Embryonic facial prominence (tissue), 1 donor: ENCODE results near the gene SRPX2.

Experiments
- DNase-seq: peaks from one replicate; pipeline ENCODE4 v3.0.0-alpha.2; 2016; ENCODE audit errors: extremely low spot score

SRPX2 gene, protein sequence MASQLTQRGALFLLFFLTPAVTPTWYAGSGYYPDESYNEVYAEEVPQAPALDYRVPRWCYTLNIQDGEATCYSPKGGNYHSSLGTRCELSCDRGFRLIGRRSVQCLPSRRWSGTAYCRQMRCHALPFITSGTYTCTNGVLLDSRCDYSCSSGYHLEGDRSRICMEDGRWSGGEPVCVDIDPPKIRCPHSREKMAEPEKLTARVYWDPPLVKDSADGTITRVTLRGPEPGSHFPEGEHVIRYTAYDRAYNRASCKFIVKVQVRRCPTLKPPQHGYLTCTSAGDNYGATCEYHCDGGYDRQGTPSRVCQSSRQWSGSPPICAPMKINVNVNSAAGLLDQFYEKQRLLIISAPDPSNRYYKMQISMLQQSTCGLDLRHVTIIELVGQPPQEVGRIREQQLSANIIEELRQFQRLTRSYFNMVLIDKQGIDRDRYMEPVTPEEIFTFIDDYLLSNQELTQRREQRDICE

DNA sequence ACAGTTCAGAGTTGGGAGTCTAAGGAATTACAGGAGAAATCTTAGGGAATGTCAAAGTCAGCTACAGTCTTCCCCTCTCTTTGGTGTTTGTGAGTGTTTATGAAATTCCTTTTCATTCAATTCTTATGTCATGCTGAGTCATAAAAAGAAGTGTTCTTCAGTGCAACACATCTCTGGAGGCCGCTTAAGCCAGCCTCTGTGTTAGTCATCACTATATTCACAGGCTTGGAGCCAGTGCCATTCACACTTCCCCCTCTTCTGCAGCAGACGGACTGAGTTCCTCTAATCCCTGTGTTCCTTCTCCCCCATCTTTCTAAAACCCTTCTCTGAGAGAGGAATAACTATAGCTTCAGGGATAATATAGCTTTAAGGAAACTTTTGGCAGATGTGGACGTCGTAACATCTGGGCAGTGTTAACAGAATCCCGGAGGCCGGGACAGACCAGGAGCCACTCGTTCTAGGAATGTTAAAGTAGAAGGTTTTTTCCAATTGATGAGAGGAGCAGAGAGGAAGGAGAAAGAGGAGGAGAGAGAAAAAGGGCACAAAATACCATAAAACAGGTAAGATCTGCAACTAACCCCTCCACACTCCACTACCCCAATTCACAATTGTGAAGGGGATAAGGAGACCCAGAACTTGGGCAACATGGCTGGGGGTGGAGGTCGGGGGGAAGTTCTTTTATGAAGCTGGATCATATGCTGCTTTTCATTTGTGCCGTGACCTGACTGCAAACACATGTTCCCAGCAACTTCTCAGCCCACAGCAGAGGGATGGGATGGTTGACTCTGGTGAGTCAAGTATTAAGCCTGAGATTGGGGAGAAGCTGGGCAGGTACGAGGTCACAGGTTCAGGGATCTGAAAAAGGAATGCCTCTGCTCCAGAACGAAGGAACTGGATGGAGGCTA, at the start of gene SRPX2:
Gene SRPX2 (plus strand): TSS at position 244 of the 905 bp plus-strand sequence. CDS start 2,124 bp downstream, outside the sequence.
- no peak for DNase-seq

DNA sequence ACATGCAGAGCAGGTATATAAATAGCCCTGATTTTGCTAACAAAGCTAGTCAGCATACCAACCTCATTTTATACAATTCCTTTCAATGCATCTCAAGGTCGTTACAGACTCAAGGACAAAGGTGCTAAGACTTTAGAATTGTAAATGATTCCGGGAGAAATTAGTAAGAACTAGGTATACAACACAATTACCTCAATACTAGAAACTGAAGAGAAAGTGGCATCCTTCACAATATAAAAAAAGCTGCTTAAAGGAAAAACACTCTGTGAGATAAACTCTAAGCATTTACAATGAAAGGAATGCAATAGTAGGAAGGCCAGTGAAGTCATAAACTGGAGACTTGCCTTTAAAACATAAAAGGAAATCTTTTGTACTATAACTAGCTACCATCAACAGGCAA, 47.4 kb upstream of the SRPX2 start:
- no peak for DNase-seq

DNA sequence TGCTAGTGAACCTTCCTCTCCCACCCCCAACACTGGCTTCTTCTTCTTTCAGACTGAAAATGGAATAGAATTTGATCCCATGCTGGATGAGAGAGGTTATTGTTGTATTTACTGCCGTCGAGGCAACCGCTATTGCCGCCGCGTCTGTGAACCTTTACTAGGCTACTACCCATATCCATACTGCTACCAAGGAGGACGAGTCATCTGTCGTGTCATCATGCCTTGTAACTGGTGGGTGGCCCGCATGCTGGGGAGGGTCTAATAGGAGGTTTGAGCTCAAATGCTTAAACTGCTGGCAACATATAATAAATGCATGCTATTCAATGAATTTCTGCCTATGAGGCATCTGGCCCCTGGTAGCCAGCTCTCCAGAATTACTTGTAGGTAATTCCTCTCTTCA, 44.5 kb upstream of the SRPX2 start:
- no peak for DNase-seq

DNA sequence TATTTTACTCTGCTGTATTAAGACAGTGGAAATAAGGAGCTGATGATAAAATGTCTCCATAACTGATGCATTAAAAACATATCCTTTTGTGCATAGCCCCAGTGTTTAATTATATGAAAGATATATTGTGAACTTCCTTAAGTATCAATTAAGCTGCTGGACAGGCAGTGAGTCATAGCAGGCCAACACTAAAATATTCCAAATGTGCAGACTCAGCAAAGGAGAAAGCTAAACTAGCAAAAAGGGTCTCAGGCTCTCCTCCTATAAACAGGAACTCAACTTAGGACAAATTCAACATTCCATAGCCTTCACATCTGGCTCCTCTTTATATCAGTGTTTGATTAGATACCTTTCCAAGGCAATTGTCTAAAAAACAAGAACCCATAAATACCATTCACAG, 43.7 kb upstream of the SRPX2 start:
- DNase-seq: no peak

DNA sequence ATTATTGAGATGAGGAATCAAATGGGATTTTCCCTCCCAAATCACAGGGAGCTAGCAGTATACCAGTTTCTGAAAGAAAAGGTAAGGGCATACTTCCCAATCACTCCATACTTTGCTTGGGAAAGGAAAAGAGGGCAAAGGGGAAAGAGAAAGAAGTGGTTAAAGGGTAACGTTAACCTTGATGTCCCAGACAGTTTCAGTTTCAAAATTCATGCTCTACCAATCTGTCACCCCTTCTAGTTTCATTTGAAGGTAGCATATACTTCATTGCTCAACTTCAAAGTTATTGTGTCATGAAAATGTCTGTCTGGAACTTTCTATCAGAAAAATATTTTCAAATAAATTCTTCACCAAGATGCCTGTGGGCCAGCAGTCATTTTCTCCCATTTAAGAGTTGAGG, 43.2 kb upstream of the SRPX2 start:
- DNase-seq: no peak

DNA sequence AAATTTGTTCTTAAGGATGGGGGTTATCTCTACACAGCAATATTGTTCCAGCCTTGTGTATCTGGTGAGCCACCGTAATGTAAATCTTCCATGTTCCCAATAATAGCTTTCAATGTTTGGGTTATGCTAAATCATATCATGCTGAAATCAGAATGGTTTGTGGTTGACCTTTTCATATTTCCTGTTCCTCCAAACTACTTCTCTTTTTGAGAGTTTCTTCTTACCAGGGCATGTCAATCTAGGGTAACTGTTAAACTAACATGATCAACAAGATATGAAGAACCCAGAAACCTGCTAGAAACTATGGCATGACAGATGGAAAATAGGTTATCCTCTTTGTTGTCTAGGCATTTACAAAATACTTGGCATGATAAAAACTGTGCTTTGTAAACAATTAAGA, 37.2 kb upstream of the SRPX2 start:
- DNase-seq: no peak

DNA sequence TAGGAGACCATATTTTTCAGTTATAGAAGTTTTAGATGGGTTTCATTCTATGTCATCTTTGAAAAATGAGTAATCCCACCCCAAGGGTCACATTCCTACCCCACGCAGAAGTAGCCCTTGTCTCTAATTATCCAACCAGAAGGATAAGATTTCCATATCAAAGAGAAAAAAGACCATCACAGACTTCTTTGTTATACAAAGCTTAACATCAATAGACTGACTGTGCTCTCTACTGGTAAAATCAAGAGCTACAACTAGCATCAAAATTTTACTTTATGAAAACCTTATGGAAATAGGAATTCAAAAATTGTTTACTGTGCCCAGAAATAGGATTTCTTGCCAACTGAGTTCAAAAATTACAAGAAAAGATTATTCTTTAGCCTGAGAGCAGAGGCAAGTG, 34.4 kb upstream of the SRPX2 start:
- DNase-seq: no peak

DNA sequence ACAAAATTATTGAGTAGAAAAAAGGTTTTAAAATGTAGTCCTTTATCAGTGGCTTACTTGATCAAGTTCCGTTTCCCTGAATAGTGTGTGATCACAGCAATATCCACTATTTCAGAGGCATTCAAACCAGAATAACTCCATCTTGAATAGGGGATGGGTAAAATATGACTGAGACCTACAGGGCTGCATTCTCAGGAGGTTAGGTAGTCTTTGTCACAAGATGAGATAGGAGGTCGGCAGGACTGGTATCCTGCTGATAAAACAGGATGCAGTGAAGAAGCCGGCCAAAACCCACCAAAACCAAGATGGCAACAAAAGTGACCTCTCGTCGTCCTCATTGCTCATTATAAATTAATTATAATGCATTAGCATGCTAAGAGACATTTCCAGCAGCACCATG, 32.0 kb upstream of the SRPX2 start:
- DNase-seq: no peak

DNA sequence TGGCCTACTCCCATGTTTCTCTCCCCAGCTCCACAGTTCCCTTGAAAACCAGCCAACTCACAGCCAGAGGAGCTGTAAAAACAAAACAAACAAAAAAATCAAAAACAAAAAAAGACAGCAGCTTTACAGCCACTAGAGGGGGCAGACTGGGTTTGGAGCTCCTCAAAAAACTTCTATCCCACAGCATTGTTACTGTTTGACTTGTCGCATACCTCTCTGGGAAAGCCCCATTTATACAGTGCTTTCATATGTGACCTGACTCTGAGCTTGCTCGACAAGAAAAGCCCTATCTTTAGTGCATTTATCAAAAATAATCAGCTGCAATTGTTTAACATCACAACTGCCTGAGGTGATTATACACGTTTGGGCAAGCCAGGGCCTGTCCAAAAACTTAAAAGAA, 29.0 kb upstream of the SRPX2 start:
- peak; percentile 9 for DNase-seq

DNA sequence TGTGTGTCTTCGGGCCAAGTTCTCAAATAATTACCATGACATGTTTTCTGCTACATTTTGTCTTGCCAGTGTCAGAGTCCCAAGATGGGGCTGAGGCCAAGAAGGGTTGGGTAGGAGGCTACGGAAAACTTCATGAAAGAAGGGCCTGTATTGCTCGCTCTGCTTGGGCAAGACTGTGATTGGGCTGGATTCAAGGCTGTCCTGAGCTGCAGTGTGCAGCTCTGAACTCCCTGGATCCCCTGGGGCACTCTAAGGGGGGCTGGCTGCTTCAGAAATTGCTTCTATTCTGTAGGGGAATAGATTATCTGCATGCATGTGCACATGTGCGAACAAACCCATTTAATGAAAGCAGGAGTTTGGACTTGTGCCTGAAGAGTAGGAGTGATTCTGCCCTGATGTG, 21.0 kb upstream of the SRPX2 start:
- DNase-seq: no peak

DNA sequence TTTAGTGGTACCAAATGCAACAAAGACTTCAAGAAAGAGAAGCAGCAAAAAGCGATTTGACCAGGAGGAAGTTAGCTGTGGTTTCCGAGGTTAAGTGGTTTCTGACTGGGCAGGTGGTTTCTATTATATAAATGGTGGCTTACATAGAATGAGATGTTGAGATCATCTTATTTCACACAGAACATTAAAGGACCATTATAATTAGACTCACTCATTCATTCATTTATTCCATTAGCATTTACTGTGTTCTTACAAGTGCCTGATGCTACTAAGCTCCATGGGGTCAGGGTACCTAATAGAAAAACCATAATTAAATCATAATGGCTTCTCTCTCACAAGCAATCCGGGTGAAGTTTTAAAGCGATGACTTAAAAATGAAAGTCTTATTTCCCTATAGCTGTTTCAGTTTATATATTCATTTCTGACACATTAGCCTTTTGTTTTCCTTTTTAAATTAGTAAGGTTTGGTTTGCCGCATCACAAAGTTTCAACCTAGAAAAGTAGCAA, 18.0 kb upstream of the SRPX2 start:
- no peak for DNase-seq

DNA sequence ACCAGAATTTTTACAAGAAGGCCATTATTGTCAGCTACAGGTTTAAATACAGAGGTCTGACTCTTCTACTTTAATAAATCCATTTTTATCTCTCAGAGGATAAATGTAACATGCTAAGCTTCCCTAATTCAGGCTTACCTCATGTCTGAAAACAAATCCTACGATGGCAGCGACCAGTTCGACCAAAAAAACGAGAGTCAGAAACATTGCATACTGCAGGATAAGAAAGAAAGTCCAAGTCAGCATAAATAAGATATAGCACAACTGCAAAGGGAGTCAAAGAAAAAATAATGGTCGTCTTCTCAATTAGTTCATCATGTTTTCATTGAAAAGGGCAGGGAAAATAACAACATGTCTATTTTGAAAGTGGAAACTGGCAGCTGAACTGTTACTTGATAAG, 9.0 kb upstream of the SRPX2 start:
- DNase-seq: no peak

DNA sequence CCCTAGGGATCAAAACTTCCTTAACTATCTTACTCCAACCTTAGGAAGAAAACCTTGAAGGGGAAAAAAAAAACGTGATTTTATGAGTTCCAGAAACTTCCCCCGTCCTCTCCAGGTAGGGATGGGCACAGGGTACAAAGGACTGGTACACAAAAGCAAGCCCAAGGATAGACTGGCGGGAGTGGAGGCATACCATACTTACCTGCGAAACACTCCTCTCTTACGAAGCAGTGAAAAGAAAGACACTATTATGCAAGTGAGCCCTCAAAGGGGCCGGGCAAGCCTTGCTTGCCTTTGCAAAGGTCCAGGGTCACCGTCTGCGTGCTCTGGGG, 8.0 kb upstream of the SRPX2 start:
- no peak for DNase-seq

DNA sequence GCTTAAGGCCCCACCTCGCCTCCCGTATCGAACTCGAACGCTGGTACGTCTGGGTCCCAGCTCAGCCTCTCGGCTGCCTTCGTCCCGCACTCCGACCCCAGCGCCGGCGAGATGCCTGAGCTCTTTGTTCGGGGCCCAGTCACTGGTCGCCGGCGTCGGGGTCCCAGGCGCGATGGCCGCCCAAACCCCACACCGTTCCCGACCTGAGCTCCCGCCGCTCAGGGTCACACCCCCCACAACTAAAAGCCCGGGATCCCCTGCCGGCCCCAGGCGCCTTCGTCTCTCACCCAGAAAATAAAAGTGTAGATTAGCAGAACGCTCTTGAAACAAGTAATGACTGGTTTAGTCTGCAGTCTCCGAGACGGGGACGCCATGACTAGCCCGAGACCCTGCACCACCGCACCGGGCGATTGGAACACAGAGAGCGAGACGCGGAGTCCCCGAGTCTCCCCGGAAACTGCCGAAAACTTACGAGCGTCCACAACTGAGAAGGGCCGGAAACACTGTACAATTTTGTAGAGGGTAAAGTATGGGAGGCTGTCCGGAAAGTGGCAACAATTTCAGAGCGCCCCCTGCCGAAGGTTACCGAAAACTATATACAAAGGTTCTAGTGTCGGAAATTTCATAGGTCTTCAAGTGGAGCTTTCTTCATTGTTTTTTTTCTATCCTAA, 7.5 kb upstream of the SRPX2 start, which contains the start of gene TSPAN6:
Gene TSPAN6 (minus strand): TSS at position 486 of the 671 bp plus-strand sequence. CDS start 112 bp downstream, at position 374.
- peak; percentile 83 for DNase-seq

DNA sequence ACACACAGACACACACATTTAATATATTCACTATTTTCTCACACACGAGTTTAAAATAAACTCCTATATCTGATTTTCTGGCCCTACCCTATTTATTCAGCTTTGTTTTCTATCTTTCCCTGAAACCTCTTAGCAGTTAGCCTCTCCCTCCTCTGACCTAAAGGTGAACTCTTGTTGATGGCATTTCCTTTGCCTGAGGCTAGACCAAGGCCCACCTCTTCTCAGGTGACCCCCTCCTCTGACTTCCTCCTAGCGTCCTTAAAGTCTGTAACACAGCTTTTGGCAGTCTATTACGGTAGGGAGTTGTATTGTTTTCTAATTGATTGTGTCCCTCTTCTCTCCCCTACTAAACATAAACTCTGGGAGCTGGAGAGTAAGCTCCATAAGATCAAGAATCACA, 1.7 kb upstream of the SRPX2 start:
- DNase-seq: no peak

DNA sequence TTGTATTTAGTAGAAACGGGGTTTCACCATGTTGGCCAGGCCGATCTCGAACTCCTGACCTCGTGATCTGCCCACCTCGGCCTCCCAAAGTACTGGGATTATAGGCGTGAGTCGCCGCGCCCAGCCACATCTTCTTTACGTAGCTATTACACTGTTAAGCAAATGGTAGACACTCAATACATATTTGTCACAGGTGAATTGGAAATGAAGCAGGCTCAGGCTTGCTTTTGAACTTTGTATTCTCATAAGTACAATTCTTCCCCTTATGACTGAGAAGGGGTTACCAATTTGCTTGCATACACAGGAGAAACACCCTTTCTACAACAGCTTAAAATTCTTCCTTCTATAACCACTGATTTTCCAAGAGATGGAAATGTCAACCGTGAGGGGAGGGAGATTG, 787 bp upstream of the SRPX2 start:
- no peak for DNase-seq

DNA sequence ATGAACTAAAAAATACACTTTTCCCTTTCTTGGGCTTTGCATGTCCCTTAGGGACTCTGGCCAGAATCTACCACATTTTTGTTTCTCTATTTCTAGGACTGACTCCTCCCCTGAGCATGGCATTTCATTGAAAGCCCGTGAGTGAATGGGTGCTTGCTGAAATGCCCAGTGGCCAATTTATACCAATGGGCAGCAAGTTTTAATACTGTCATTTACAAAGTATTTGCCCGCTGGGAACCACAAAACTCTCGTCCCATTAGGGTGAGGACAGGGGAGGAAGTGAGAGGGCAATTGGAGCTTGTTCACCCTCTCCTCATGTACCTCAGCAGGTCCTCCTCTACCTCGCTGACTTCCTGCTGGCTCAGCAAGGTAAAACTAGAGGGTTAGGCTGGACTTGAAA, 1.1 kb downstream of the SRPX2 start:
- no peak for DNase-seq

DNA sequence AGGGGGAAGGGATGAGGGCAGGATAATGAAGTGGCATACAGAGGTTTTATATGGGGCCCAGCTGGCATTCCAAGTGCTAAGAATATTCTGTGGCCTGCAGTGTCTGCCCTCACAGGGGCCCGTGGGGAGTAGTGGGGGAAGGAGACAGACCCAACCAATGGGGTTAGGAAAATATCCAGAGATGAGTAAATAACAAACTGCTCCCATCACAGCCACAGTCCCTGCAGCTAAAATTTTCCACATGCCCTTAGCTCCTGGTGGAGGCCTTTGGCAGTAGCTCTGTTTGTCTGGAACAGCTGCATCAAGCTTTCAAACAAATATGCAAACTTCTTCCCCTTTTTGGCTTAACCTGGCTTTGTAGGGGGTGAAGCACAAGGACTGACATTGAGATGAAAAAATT, 3.1 kb downstream of the SRPX2 start:
- no peak for DNase-seq

DNA sequence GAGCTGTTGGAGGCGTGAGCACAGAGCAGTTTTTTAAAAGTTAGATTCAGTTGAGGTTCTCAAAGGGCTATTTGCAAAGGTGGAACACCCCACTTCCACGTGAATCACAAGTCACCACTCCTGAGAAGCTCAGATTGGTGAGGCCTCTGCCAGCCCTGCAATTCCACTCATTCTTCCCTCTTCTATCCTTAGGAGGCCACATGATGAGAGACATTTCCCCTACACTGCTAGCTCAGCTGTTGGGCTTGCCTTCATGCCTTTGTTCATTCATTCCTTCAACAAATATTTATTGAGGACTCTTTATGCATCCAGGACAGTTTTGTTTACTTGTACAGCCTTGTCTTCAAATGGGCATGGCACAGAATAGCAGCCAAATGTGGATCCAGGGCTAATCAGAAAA, 3.7 kb downstream of the SRPX2 start:
- DNase-seq: no peak

DNA sequence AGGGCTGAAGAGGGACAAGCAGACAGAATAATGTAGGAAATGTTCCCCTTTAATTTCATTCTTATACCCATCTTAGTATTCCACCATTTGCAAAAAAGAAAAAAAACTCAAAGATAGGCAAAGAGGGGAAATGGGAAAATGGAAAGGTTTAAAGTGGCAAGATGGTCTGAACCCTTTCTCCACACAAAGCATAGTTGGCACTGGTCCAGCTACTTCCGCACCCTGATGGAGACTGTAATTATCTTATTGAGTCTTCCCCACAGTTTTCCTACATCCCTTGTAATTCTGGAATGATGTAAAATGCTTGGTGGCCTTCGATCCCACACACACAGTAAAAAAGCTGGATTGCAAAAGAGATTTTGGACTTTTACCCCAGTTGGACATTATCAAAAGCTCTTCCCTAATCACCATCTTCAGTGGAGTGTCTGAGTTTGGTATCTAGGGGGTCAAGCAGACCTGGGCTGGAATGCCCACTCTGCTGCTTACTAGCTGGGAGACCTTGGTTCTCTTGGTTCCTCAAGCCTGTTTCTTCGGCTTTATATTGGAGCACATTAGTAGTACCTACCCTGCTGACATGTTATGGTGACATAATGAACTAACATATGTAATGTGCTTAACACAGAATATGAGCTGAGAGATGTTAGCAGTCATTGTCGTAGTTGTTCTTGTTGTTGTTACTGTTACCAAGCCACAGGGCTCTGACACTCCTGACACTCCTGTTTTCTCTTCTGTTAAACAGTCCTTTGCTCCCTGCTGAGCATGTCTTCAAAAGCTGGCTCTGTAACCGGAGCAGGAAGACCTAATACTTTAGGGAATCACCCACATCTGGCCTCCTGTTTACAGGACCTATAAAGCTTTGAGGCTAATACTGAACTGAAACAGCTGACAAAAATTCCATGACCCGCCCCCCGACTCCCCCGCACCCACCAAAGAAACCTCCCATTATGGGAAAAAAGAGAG, 4.7 kb downstream of the SRPX2 start:
- peak; percentile 59 for DNase-seq
